Gastroesophageal sphincter (tissue), 3 donors: Measurements from ENCODE around the gene COL1A1.

Source experiments
- EP300 ChIP-seq: sonication (generic); formaldehyde crosslinking; IDR thresholded peaks from one replicate; pipeline ENCODE4 v1.6.1; 2017; ENCODE audit warnings: antibody characterized with exemption, mild to moderate bottlenecking
- POLR2A ChIP-seq, 2 donors: fragments of 450-650 bp; IDR thresholded peaks; one replicate each; pipeline ENCODE4 v1.6.1; 2017; ENCODE audit warnings: antibody characterized with exemption in 2 of 2, mild to moderate bottlenecking in 2 of 2, moderate library complexity in 1 of 2
- POLR2AphosphoS5 ChIP-seq: sonication (generic); formaldehyde crosslinking; IDR thresholded peaks from one replicate; pipeline ENCODE4 v1.6.1; 2017; ENCODE audit warnings: antibody characterized with exemption
- TF ChIP-seq, protein P1 (sequence below), 4 experiments: fragments of 200-600 bp in 2 of 4; fragments of 450-650 bp in 2 of 4; sonication (generic) in 1 of 4; IDR thresholded peaks; one replicate each; pipeline ENCODE4 v1.5.1; 2017 to 2019; ENCODE audit warnings: antibody characterized with exemption in 4 of 4, mild to moderate bottlenecking in 2 of 4, moderate library complexity in 2 of 4

DNA sequence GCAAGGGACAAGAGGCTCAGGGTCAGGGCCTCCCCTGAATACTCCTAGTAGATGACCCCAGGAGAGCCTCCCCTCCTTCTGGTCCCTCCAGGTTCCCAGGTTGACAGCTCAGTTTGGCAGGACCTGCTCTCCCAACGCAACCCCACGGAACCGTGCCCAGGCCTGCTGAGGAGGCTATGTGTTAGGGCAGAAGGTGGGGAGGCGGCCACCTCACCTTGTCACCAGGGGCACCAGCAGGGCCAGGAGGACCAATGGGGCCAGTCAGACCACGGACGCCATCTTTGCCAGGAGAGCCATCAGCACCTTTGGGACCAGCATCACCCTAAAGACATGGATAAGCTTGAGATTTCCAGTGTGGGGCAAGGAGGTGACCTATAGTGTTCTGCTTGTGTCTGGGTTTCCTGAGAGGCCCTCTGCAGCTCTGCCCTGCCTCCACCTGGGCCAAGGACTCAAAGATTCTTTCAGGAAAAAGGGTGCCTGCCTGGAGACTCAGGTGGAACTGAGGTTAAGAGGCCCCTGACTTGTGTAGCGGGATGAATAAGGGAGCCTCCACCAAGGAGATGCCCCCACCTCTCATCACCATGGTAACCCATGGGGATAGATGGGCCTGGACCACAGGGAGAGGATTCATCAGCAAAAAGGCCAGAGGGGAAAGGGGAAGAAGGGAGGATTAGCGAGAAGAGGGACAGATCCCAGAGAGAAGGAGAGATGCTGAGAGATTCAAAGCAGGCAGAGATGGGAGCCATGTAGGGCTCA is 10.7 kb downstream of the COL1A1 start:
- TF ChIP-seq POLR2A (IDR thresholded peaks at IDR 0.05) (no peak), POLR2AphosphoS5 (no peak), EP300 (no peak)
- TF ChIP-seq, protein P1, sequence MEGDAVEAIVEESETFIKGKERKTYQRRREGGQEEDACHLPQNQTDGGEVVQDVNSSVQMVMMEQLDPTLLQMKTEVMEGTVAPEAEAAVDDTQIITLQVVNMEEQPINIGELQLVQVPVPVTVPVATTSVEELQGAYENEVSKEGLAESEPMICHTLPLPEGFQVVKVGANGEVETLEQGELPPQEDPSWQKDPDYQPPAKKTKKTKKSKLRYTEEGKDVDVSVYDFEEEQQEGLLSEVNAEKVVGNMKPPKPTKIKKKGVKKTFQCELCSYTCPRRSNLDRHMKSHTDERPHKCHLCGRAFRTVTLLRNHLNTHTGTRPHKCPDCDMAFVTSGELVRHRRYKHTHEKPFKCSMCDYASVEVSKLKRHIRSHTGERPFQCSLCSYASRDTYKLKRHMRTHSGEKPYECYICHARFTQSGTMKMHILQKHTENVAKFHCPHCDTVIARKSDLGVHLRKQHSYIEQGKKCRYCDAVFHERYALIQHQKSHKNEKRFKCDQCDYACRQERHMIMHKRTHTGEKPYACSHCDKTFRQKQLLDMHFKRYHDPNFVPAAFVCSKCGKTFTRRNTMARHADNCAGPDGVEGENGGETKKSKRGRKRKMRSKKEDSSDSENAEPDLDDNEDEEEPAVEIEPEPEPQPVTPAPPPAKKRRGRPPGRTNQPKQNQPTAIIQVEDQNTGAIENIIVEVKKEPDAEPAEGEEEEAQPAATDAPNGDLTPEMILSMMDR (IDR thresholded peaks at IDR 0.05), result no peak
